Mesendoderm (in vitro differentiated cells): ENCODE data around the gene SCGB1C2. TPM values are rescaled to one million over a fixed set of nuclear protein-coding genes. Genes with fewer than 3 reads are reported as not detected.

Experiments
- DNase-seq: peaks from one replicate; pipeline ENCODE4 v3.0.0; 2013
- H2AK5ac ChIP-seq: 2 replicates; pipeline ENCODE4 v1.6.1; 2013; ENCODE audit warnings: low read length, inconsistent platforms
- H2BK120ac ChIP-seq: 2 replicates; pipeline ENCODE4 v1.6.1; 2013; ENCODE audit warnings: low read depth, mild to moderate bottlenecking, low read length, moderate library complexity, mixed read lengths
- H2BK15ac ChIP-seq: replicated peaks from 2 replicates; pipeline ENCODE4 v1.6.1; 2013; ENCODE audit warnings: low read depth, mild to moderate bottlenecking, moderate library complexity
- H2BK5ac ChIP-seq: 2 replicates; pipeline ENCODE4 v1.6.1; 2013; ENCODE audit warnings: low read length, inconsistent platforms
- H3K18ac ChIP-seq: 2 replicates; pipeline ENCODE4 v1.6.1; 2013; ENCODE audit warnings: mild to moderate bottlenecking, low read length, mixed read lengths
- H3K23ac ChIP-seq: one replicate; pipeline ENCODE4 v1.6.1; 2013; ENCODE audit warnings: low read length
- H3K27ac ChIP-seq: 2 replicates; pipeline ENCODE4 v1.5.1; 2013; ENCODE audit warnings: low read depth, mild to moderate bottlenecking, inconsistent platforms, low read length, moderate library complexity
- H3K27me3 ChIP-seq: 2 replicates; pipeline ENCODE4 v1.6.1; 2013; ENCODE audit warnings: low read length, control low read depth, mild to moderate bottlenecking, inconsistent platforms; ENCODE audit not compliant: insufficient read depth, poor library complexity
- H3K36me3 ChIP-seq: 2 replicates; pipeline ENCODE4 v1.6.1; 2013; ENCODE audit warnings: low read length, inconsistent platforms; ENCODE audit not compliant: control insufficient read depth, insufficient read depth
- H3K4ac ChIP-seq: one replicate; pipeline ENCODE4 v1.6.1; 2013; ENCODE audit warnings: low read depth, mild to moderate bottlenecking, low read length, moderate library complexity
- H3K4me1 ChIP-seq: 2 replicates; pipeline ENCODE4 v1.6.1; 2013; ENCODE audit warnings: low read depth, low read length, inconsistent platforms; ENCODE audit not compliant: control insufficient read depth
- H3K4me2 ChIP-seq: 2 replicates; pipeline ENCODE4 v1.6.1; 2013; ENCODE audit warnings: low read length
- H3K4me3 ChIP-seq: 2 replicates; pipeline ENCODE4 v1.5.1; 2013; ENCODE audit warnings: mild to moderate bottlenecking, low read length
- H3K56ac ChIP-seq: one replicate; pipeline ENCODE4 v1.6.1; 2013; ENCODE audit warnings: low read length
- H3K79me1 ChIP-seq: 2 replicates; pipeline ENCODE4 v1.6.1; 2013; ENCODE audit warnings: low read length, inconsistent platforms
- H3K79me2 ChIP-seq: 2 replicates; pipeline ENCODE4 v1.6.1; 2013; ENCODE audit warnings: mild to moderate bottlenecking, low read length; ENCODE audit not compliant: control insufficient read depth, insufficient read depth
- H3K9ac ChIP-seq: 2 replicates; pipeline ENCODE4 v1.6.1; 2013; ENCODE audit warnings: low read length, inconsistent platforms
- H4K5ac ChIP-seq: one replicate; pipeline ENCODE4 v1.6.1; 2013; ENCODE audit warnings: low read length
- H4K8ac ChIP-seq: one replicate; pipeline ENCODE4 v1.6.1; 2013; ENCODE audit warnings: low read depth, mild to moderate bottlenecking, control low read depth, low read length, moderate library complexity
- WGBS: extraction: QIAGEN DNeasy Blood & Tissue Kit; methylation state at CpG from one replicate; pipeline ENCODE4 v1.1.7; 2013; ENCODE audit warnings: low lambda C conversion rate, missing lambda C conversion rate; ENCODE audit not compliant: insufficient coverage; ENCODE audit errors: extremely low coverage; 5-methylcytosine and 5-hydroxymethylcytosine counted together
- small RNA-seq: library from polyadenylated mRNA; stranded (forward); fragments of <200 nt; extraction: miRNeasy Mini kit (QIAGEN cat#:217004); gene quantifications from one replicate; pipeline ENCODE3, GENCODE V24; 2013; ENCODE audit not compliant: insufficient read depth

Gene SCGB1C2

GRCh38 chr17:182050-182751 lies 44.8 kb downstream of the SCGB1C2 start:
- Histone ChIP-seq H3K4me2 (no peak overlapping the region), H2BK120ac (no peak overlapping the region), H3K79me1 (no peaks in the 10 kb centered on the region), H2BK5ac (no peak overlapping the region), H3K4me3 (no peak overlapping the region), H3K23ac (peak overlapping the region; percentile 29), H2AK5ac (no peak overlapping the region), H3K36me3 (no peaks in the 10 kb centered on the region), H2BK15ac (no peak overlapping the region), H3K4me1 (no peaks in the 10 kb centered on the region), H3K27me3 (peaks cover 2% of the 10 kb centered on the region), H3K4ac (no peak overlapping the region), H3K27ac (no peak overlapping the region), H4K8ac (no peak overlapping the region), H3K9ac (no peak overlapping the region), H3K56ac (no peak overlapping the region), H3K79me2 (no peaks in the 10 kb centered on the region), H3K18ac (no peak overlapping the region), H4K5ac (no peak overlapping the region)
- no peak for DNase-seq
- no CpG with 5 or more reads among the region's 18 CpGs for WGBS

- Histone ChIP-seq H3K4ac (no peak overlapping the region), H4K5ac (no peak overlapping the region), H2BK5ac (no peak overlapping the region), H3K27ac (no peak overlapping the region), H3K4me3 (no peak overlapping the region), H3K79me1 (no peaks in the 10 kb centered on the region), H2BK120ac (no peak overlapping the region), H3K9ac (no peak overlapping the region), H3K36me3 (no peaks in the 10 kb centered on the region), H3K79me2 (no peaks in the 10 kb centered on the region), H3K18ac (no peak overlapping the region), H4K8ac (no peak overlapping the region), H3K23ac (no peak overlapping the region), H3K4me1 (no peaks in the 10 kb centered on the region), H2BK15ac (no peak overlapping the region), H2AK5ac (no peak overlapping the region), H3K56ac (no peak overlapping the region), H3K4me2 (no peak overlapping the region), H3K27me3 (peaks cover 2% of the 10 kb centered on the region)
- no peak for DNase-seq
- WGBS: no CpG with 5 or more reads among the region's 8 CpGs
Measured at GRCh38 chr17:183021-183420, 45.7 kb downstream of the SCGB1C2 start.

- Histone ChIP-seq H3K4me3 (no peak overlapping the region), H3K79me2 (no peaks in the 10 kb centered on the region), H4K8ac (no peak overlapping the region), H2BK5ac (no peak overlapping the region), H3K27ac (no peak overlapping the region), H2BK120ac (no peak overlapping the region), H2AK5ac (no peak overlapping the region), H3K36me3 (no peaks in the 10 kb centered on the region), H3K56ac (no peak overlapping the region), H3K18ac (no peak overlapping the region), H3K4me2 (no peak overlapping the region), H3K4me1 (no peaks in the 10 kb centered on the region), H3K4ac (no peak overlapping the region), H2BK15ac (no peak overlapping the region), H3K23ac (no peak overlapping the region), H3K27me3 (peaks cover 2% of the 10 kb centered on the region), H4K5ac (no peak overlapping the region), H3K9ac (no peak overlapping the region), H3K79me1 (no peaks in the 10 kb centered on the region)
- DNase-seq: no peak
- no CpG with 5 or more reads among the region's 14 CpGs for WGBS
Measured at GRCh38 chr17:185445-186138, 48.2 kb downstream of the SCGB1C2 start.

GRCh38 chr17:187130-187529 lies 49.8 kb downstream of the SCGB1C2 start:
- no peak overlapping the region for H3K23ac ChIP-seq
- WGBS: no CpG with 5 or more reads among the region's 2 CpGs
- H3K4ac ChIP-seq: no peak overlapping the region
- H2AK5ac ChIP-seq: no peak overlapping the region
- no peak overlapping the region for H2BK15ac ChIP-seq
- H3K4me3 ChIP-seq: no peak overlapping the region
- no peaks in the 10 kb centered on the region for H3K79me1 ChIP-seq
- H3K36me3 ChIP-seq: no peaks in the 10 kb centered on the region
- no peak for DNase-seq
- H2BK5ac ChIP-seq: no peak overlapping the region
- H3K4me1 ChIP-seq: no peaks in the 10 kb centered on the region
- no peak overlapping the region for H3K9ac ChIP-seq
- H3K27ac ChIP-seq: no peak overlapping the region
- no peak overlapping the region for H4K5ac ChIP-seq
- no peak overlapping the region for H3K56ac ChIP-seq
- no peaks in the 10 kb centered on the region for H3K27me3 ChIP-seq
- no peaks in the 10 kb centered on the region for H3K79me2 ChIP-seq
- H2BK120ac ChIP-seq: no peak overlapping the region
- no peak overlapping the region for H4K8ac ChIP-seq
- no peak overlapping the region for H3K4me2 ChIP-seq
- H3K18ac ChIP-seq: no peak overlapping the region

Small RNA genes lying within 50 kb of the gene (small RNA-seq; reads per million reads assigned to genes)
- not detected for gene RF00026
